TTC549 (cell line): Measurements from ENCODE around the gene PDK3.

Experiments
- FAIRE-seq: peaks from 2 replicates; lab custom pipeline; 2012; peaks lifted over from hg19 to GRCh38; lab: Jason Lieb, UNC

Gene PDK3

DNA sequence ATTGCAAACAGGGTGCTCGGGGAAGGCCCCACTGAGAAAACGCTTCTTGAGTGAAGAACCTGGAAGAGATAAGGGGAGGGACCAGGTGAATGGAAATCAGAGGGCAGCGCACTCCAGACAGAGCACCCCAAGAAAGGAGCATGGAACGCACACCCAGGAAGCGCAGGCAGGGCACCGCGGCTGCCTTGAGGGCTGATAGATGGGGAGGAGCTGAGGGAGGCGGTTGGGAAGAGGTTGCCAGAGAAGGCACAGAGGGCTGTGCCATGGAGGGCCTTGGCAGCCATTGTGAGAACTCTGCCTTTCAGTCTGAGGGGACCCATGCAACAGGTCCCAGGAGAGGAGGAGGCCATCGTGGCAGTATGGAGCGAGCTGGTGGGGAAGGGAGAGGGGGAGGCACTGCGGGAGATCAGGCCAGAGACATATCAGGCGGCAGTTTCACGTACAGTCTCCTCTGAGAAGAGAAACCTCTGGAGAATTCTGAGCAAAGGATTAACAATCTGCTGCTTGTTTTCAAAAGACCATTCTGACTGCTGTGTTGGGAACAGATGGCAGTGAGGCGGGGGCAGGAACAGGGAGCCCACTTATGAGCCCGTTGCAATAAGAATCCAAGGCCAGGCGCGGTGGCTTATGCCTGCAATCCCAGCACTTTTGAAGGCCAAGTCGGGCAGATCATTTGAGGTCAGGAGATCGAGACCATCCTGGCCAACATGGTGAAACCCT lies 98.4 kb downstream of the PDK3 start:
- no peak for FAIRE-seq

DNA sequence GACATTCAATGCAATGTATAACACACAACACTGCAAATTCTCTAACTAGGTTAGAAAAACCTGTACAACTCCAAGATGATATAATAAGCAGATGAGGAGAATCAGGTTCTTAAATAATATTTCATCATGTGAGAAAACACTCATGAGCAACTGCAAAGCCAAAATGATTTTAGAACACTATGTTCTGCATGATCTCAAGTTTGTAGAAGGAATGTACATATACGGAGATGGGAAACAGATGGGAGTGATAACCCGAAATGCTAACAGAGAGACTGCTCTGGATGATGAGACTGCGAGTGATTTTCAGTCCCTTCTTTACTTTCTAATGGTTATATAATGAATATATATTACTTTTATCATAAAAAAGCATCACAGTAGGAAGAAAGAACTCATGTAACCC lies 101.2 kb downstream of the PDK3 start:
- FAIRE-seq: no peak

DNA sequence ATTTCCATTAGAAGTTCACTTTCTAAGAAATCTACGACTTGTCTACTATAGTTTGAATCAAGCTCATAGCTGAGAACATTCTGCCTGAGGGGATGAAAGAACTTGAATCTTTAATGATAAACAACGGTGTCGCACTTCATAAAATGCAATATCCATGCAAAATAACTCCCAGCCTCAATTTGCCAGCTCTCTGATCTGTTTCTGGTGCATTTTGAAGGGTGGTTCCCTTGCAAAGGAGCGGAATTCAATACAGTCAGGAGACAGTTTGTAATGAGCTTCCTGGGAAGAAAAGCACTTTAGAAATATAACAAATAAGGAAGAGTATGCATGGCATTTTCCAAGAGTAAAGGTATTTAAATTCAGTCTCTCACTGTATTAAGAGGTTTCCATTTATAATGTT lies 102.1 kb downstream of the PDK3 start:
- no peak for FAIRE-seq

DNA sequence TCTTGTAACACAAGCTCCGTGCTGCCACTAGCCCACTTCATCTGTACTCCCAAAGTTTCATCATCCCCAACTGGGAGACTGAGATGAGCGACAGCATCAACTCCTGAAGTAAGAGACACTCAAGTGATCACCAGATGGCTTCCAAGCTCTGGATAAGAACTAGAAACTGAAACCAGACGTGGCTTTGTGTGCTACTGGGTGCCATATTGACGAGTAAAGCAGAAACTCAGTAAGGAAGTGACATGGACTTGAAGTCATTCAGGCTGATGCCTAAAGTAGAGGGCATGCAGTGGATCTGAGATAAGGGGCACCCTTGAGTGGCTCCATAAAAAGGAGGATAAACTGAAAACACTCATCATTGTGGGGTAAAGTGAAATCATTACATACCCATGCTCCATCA lies 109.7 kb downstream of the PDK3 start:
- no peak for FAIRE-seq

DNA sequence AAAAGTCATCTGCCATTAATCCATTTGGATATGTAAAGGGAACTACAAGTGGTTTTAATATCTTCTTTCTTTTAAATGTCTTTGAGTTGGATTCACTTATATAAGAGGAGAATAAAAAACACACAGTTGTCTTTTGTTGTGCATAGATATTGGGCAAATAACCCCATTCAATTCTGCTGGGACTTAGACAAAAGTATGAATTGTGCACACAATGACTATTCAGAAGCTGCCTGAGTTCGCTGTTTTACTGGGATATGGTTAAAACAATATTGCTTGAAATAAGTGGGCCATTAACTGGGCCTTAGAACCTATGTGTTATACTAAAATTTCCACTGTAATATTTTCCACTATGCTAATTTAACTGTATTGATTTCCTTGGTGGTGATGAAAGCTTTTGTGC lies 110.4 kb downstream of the PDK3 start:
- no peak for FAIRE-seq

DNA sequence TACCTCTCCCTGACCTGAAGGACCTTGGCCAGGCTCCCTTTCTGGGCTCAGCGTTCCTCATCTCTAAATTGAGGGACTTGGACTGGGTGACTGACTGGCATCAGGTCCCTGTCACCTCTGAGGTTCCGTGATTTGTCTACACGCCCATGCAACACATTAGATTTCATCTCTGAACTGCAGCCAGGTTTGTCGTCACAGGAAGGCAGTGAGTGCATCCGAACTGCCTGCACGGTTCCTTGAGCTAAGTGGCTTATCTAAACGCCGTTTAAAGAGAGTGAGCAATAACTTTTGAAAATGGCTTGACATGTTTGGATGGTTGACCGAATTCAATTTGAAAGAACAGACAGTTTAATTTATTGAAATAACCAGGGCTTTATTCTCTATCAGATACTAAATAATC lies 112.0 kb downstream of the PDK3 start:
- FAIRE-seq: no peak
